Stimulated activated CD4-positive, alpha-beta T cell treated with anti-CD3 and anti-CD28 coated beads, Interleukin-15, amount 100 ng/mL, for 48 hours (primary cell): ENCODE data around the gene CRYZ.
"Not testable (repeated sequence)": the region's sequence is repeated elsewhere in the genome, so short reads cannot be mapped to it uniquely, and the experiment has no call there.

Source experiments
- DNase-seq, 2 donors: peaks; one replicate each; pipeline ENCODE4 v3.0.0-alpha.2; 2020; ENCODE audit warnings: low read depth in 2 of 2

Gene CRYZ

DNA sequence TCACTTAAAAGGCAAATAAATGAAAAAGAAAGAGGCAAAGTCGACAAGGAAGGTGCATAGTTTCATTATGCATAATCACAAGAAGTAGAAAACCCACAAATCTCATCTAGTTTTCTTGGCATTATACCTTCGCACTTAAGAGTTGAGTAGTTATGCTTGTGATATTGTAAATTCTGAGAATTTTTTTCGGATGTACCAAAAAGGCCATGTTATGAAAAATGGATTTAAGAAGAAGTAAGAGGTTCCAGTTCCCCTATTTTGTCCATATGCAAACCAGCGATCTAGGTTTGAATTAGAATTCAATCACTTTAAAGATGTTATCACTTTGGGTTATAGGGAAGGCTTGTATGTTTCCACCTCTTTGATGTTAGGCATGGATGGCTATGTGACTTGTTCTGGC, 51.4 kb downstream of the CRYZ start:
- no peak for DNase-seq

DNA sequence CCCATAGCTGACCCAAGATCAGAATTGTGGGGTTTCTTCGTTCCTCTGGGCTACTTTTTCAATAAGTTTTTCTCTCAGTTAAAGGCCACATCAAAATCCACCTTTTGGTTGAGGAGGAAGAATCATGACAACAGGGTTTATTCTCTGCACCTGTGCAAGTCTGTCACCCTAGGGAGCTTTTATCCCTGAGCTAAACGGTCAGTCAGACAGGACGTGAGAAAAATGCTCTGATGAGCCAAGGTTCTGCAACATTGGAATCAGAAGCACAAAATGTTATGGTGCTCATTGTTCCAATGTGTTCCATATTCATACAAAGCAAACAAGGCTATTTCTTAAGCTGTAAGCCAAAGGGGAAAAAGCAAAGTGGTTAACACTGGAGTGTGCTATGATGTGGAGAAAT, 51.8 kb downstream of the CRYZ start:
- DNase-seq: no peak

DNA sequence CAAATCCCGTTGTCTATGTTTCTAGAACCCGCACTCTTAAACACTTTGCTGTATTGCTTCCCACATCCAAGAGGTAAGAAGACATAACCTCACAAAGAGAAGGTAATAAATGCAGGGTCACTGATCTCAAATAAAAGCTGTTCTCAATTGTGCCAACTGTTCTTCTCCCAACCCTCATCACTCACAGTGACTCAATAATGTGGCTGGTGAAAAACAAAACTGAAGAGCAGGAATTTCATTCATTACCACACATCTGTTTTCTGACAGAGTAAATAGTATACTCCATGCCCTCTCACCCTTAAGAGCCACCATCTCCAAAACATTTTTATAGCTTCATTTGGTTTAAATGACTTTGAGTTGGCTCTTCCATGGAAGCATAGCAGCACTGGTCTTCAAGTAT, 53.0 kb downstream of the CRYZ start:
- no peak for DNase-seq

DNA sequence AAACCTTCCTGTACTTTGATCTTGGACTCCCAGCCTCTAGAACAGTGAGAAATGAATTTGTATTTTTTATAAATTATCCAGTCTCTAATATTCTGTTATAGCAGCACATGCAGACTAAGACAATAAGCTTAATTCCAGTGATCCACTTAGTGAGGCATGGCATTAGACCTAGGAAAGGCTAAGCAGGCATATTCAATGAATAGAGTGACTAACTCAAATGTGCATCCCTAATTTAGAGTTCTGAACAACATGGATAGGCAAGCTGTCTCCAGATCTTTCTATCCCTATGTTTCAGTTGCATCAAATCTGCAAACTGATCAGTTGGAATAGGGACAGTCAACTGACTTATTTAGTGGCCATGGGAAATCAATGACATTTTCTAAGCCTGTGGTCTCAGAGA, 54.9 kb downstream of the CRYZ start:
- no peak for DNase-seq

DNA sequence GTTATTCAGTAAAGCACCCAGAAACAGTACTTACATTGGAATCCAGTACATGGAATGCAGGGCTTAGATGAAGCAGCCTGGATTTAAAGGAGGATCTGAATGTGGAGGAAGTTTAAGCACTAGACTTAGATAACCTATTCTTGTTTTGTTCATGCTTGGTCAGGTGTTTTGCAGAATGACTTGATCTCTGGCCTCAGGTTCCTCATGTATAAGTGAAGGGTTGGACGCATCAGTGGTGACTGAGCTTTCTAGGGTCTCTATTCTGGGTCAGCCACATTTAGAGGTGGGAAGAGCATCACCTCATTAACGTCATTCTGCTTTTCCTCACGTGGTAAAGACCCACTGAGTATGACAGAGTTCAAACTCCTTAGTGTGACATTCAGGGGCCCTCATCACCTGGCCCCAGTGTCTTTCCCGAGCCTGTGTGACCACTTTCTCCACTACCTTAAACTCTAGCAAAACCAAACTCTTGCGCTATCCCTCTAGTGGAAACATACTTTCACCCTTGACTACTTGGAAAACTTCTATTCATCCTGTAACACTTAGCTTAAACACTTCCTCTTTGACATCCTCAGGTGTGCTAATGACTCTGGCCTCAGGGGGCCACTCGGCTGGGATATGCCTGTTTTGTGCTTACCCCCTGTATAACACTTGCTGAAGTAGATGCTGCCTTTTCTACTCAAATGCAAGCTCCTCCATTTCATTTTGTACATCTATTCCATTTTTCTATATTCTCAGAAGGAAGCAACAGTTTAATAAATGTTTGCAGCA, 58.4 kb downstream of the CRYZ start:
- no peak for DNase-seq

DNA sequence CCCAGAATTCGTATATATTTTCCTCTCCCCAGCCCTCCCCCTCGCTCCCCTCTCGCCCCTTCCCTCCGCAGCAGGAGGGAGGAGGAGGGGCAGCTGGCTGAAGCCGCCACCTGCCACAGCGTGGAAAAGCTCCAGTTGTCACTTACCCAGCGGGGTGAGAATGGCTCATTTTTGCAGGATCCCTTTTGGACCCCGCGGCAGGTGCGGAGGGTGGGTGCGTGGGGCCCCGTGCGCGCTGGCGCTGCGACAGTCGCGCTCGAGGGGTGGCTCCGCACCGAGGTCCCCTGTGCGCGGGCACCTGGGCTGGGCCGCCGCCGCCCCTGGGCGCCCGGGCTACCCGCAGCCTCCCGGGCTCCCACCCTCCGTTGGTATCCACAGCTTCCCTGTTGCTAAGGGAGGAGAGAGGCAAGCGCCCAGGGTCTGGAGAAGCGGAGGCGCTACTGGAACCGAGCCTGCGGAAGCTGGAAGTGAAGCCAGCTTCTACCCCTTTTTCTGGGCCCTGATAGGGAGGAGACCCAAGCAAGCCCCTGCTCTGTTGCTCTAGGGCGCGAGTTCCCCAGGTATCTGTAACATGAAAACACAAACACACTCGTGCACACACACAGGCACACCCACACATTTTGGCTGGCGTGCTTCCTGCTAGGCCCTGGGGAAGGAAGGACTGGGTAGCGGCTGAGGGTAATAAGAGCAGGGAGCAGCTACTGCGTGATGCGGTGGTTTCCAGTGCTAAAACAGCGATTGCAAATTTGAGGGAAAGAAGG, 59.3 kb downstream of the CRYZ start, which contains the start of gene ERICH3:
TSS of gene ERICH3 (minus strand) at position 442 of the 761 bp plus-strand sequence. CDS start at position 169, 273 bp downstream.
- DNase-seq: no peak

DNA sequence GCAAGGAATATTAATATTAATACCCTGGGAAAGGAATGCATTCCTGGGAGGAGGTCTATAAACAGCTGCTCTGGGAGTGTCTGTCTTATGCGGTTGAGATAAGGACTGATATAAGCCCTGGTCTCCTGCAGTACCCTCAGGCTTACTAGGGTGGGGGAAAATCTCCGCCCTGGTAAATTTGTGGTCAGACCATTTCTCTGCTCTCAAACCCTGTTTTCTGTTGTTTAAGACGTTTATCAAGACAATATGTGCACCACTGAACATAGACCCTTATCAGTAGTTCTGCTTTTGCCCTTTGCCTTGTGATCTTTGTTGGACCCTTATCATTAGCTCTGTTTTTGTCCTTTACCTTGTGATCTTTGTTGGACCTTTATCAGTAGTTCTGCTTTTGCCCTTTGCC, 62.0 kb downstream of the CRYZ start:
- DNase-seq: not testable (repeated sequence)
